HG03066 (cell line): Measurements from ENCODE around the gene GPN2.
"Not testable (repeated sequence)": the region's sequence is repeated elsewhere in the genome, so short reads cannot be mapped to it uniquely, and the experiment has no call there.

Experiments used
- ATAC-seq: cut with Tn5 transposase; IDR thresholded peaks from one replicate; pipeline ENCODE4 v1.9.1; 2021; ENCODE audit warnings: low read depth; ENCODE audit not compliant: unreplicated experiment

Gene GPN2

GRCh38 chr1:26837665-26838064 is 52.4 kb downstream of the GPN2 start:
- not testable (repeated sequence) for ATAC-seq

- ATAC-seq = peak; percentile 73
These were observed 56.4 kb downstream of the GPN2 start for GRCh38 chr1:26833432-26834405.

DNA sequence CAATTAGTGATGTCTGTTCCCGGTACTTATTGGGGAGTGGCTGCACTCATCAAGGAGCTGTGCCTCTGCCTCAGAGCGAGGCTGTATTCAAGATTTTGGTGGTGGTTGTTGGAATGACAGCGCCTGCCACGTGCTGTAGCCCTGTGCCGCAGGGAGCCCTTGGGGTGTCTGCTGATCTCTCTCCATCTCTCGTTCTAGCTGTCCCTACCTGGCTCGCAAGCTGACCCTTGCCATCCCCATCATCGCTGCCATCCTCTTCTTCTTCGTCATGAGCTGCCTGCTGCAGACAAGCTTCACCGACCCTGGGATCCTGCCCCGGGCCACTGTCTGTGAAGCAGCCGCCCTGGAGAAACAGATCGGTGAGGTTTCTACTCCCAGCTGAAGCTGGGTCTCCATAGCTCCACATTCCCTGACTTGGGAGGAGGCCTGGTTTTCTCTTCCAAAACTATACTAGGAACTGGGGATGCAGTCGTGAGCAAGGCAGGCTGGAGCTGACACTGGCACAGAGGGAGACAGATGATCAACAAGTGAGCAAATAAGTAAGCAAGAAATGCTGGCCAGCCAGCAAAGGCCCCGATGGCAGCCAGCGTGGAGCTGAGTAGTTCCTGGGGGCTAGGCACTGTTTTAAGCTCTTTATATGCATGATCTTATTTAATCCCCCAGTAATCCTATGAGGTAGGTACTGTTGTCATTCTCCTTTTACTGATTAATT is 57.7 kb downstream of the GPN2 start:
- ATAC-seq = no peak

DNA sequence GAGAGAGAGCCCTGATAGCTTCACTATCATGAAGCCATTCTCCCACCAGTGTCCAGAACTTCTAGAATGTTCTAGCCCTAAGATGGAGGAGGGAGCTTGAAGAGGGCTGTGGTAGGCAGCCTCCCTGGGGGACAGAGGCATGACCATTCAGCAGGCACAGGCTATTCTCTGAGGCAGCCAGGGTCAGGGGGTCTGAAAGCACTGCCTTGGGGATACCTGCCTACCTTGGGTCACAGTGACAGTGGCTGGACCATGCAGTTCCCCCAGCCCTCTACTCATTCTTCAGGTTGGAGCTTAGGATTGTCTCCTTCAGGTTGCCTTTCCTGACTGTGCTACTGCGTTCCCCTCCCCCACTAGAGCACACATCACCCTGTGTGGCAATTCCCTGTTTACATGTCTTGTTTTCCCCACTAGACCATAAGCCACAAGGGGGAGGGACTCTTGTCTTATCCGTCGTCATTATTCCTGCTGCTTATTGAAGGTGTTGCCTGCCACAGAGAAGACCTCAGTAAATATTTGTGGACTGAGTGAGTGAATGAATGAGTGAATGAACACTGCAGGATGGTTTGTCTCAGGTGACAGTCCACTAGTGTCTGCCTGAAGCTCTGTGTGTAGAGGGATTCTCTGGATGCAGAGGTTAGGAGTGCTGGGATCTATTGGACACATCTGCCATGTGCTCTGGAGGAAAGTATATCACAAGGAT is 58.4 kb downstream of the GPN2 start:
- no peak for ATAC-seq

GRCh38 chr1:26831059-26831458 is 59.0 kb downstream of the GPN2 start:
- no peak for ATAC-seq

GRCh38 chr1:26829184-26829911 is 60.7 kb downstream of the GPN2 start:
- no peak for ATAC-seq

DNA sequence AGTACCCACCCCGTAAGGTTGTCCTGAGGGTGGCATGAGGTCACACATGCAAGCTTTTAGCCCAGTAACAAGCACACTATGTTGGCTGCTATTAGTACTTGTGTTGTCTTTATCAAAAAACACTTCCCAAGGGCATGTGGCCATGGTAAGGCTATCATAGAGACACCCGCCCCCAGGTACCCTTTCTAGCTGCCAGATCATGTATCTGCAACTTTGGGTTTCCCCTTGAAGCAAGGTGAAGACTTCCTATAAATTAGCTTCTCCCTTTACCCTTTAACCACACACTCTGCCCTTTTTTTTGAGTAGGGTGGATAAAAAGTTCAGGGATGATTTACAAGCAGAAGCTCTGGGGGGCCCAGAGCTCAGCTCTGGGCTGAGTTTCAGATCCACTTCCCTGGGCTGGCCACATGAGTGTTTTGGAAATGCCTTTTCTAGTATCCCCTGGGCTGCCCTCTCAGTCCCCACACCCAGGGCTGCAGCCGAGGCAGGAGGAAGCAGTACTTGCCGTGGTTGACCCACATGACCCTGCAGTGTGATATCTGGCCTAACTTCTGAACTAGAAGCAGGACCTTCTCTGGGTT is 61.6 kb downstream of the GPN2 start:
- ATAC-seq = no peak

- ATAC-seq = no peak
These were observed 62.4 kb downstream of the GPN2 start for GRCh38 chr1:26827663-26828062.

GRCh38 chr1:26827106-26827604 is 62.9 kb downstream of the GPN2 start:
- no peak for ATAC-seq

DNA sequence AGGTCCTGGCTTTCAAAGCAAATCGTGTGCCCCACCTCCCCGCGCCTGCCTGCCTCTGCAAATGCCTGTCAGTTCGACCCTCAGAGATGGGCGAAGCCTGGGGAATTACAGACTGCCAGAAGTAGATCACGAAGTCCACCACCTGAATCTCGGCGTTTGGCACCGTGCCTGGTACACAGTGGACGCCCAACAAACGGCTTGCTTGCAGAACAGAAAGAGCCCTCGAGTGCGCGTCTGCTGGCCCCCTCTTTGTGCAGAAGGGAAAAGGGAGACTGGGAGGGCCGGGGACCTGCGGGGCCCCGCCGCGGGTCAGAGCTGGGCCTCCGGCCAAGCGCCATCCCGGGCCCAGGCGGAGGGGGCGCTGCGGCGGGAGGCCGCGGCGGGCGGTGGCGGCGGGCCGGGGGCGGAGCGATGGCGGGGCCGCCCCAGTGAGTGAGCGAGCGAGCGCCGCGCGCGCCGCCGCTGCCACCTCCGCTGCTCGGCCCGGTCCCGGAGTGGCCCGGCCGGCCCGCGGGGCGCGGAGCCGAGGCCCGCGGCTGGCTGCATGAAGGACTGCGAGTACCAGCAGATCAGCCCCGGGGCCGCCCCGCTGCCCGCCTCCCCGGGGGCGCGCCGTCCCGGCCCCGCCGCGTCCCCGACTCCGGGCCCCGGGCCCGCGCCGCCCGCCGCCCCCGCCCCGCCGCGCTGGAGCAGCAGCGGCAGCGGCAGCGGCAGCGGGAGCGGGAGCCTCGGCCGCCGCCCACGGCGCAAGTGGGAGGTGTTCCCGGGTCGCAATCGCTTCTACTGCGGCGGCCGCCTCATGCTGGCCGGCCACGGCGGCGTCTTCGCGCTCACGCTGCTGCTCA is 63.6 kb downstream of the GPN2 start, which contains the start of gene ZDHHC18:
ZDHHC18 (plus strand) TSS at position 428 of the 845 bp plus-strand sequence; CDS start at position 545, 117 bp downstream.
- ATAC-seq = no peak
